Neuron (in vitro differentiated cells): ENCODE measurements around the gene KATNAL1.

Experiments
- H2AFZ ChIP-seq: one replicate; pipeline ENCODE4 v1.6.1; 2013; ENCODE audit warnings: low read depth, mild to moderate bottlenecking, inconsistent platforms, low read length, moderate library complexity
- H3K27me3 ChIP-seq: one replicate; pipeline ENCODE4 v1.6.1; 2013; ENCODE audit warnings: low read length; ENCODE audit not compliant: insufficient read depth
- H3K36me3 ChIP-seq: one replicate; pipeline ENCODE4 v1.6.1; 2013; ENCODE audit warnings: low read length; ENCODE audit not compliant: insufficient read depth
- H3K4me1 ChIP-seq: one replicate; pipeline ENCODE4 v1.6.1; 2013; ENCODE audit warnings: low read length; ENCODE audit not compliant: insufficient read depth
- H3K4me3 ChIP-seq: 2 replicates; pipeline ENCODE4 v1.5.1; 2013; ENCODE audit warnings: mild to moderate bottlenecking, low read length, moderate library complexity
- H3K9me3 ChIP-seq: one replicate; pipeline ENCODE4 v1.6.1; 2013; ENCODE audit warnings: low read length

KATNAL1 gene

DNA sequence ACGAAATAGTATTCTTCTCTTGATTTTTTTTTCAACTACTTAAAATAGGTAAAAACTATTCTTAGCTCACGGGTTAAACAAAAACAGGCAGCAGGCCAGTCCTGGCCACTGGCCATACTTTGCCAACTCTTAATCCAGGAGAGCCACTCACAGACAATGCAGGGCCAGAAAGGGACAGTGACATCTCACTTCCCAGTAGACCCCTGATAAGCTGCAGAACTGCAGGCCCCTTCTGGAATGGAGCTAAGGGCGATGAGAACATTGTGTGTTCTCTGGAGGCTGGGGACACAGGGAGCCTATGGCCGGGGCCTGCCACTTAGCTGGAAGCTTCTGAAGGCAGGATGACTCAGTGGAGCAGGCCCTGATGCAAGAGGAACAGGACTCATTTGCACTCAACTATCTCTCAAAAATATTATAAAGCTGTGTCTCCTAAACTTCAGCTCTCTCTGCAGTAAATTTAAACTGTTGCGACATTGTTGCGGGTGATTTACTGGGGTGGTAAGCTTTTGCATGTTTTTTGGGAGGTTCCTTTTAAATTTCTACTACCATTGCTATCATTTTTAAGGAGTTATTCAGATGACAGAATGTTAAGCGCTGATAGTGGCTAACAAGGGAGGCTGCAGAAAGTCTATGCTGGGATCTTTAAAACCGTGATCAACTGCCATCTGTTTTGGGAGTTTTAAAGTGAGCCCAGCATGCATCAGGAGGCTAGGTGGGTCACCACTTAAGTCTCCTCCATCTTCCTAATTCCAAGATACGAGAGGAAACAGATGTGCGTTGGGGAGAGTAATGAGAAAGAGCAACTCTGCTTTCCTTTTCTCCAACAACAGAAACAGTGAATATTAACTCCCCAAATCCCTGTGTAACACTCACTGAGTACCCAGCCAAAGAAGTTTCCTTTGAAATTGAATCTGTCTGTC lies 33.2 kb upstream of the KATNAL1 start:
- H3K27me3 ChIP-seq, result no peaks in the 10 kb centered on the region
- H3K4me3 ChIP-seq, result no peak overlapping the region
- H3K4me1 ChIP-seq, result peaks cover 15% of the 10 kb centered on the region

DNA sequence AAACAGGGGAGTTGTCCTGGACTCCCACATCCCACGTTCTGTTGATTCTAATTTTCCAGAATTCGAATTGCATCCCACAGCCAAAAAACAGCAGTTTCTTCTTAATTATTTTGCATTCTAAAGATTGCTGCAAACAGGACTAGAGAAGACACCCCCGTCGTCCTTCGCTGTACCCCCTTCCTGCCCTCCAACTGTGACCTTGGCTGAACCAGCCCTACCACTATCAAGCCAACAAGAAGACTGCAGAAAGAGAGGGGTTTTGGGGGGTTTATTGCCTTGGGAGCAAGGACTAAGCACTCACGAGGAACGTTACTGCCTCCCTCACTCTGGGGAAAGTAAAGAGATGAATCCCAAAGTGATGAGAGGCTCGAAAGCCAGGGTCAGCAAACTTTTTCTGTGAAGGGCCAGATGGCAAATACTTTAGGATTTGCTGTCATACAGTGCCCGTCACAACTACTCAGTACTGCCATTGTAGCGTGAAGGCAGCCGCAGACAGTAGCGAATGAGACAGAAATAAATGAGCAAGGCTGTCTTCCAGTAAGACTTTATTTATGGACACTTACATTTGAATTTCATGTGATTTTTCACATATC lies 32.5 kb upstream of the KATNAL1 start:
- Histone ChIP-seq H3K4me3 (no peak overlapping the region), H2AFZ (no peak overlapping the region), H3K27me3 (no peaks in the 10 kb centered on the region), H3K36me3 (no peaks in the 10 kb centered on the region), H3K9me3 (no peaks in the 10 kb centered on the region), H3K4me1 (peaks cover 15% of the 10 kb centered on the region)

More for the DNA sequence above, 33.2 kb upstream of the KATNAL1 start:
- no peak overlapping the region for H2AFZ ChIP-seq
- H3K36me3 ChIP-seq, result no peaks in the 10 kb centered on the region
- H3K9me3 ChIP-seq, result no peaks in the 10 kb centered on the region

DNA sequence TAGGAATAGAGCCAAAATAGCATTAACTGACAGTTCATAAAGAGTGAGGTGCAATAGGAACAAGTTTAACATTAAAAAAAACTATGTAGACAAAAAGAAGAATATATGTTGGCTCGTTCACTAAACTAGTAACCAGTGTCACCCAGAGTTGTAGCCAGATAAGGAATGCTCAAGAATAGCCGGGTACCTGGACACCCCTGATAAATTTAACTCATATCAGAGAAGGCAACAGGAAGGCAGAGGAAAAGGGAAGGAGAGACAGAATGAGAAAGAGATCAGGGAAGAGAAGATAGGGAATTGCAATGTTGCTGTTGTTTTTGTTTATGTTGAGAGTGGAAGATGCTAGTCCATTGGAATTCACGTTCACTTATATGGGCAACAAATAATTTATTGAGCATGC lies 31.6 kb upstream of the KATNAL1 start:
- no peaks in the 10 kb centered on the region for H3K27me3 ChIP-seq
- no peaks in the 10 kb centered on the region for H3K36me3 ChIP-seq
- no peak overlapping the region for H3K4me3 ChIP-seq
- no peaks in the 10 kb centered on the region for H3K9me3 ChIP-seq
- no peak overlapping the region for H2AFZ ChIP-seq
- peaks cover 15% of the 10 kb centered on the region for H3K4me1 ChIP-seq

DNA sequence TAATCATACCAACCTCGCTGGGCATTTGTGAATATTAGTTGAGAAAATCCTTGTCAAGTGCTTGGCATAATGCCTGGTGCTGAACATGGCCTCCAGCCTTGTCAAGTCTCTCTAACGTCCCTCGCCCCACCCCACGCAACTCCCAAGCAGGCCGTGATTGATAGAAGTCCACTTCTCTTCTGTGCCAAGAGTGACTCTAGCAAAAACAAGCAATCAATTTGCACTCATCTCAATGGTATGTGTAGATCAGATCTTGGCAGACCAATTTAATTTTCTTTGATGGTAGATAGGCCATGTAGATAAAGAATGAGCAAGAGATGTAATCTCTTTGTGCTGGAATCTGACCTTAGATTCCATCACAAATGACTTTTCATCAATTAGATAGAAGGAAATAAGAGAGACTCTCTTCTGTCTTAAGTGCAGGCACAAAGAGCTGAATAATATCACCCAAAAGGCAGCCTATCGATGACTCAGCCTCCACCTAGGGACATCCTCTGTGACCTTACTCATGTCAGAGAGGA lies 31.0 kb upstream of the KATNAL1 start:
- peaks cover 15% of the 10 kb centered on the region for H3K4me1 ChIP-seq
- no peaks in the 10 kb centered on the region for H3K36me3 ChIP-seq
- H3K9me3 ChIP-seq, result no peaks in the 10 kb centered on the region
- H2AFZ ChIP-seq, result no peak overlapping the region
- H3K4me3 ChIP-seq, result no peak overlapping the region
- H3K27me3 ChIP-seq, result no peaks in the 10 kb centered on the region

DNA sequence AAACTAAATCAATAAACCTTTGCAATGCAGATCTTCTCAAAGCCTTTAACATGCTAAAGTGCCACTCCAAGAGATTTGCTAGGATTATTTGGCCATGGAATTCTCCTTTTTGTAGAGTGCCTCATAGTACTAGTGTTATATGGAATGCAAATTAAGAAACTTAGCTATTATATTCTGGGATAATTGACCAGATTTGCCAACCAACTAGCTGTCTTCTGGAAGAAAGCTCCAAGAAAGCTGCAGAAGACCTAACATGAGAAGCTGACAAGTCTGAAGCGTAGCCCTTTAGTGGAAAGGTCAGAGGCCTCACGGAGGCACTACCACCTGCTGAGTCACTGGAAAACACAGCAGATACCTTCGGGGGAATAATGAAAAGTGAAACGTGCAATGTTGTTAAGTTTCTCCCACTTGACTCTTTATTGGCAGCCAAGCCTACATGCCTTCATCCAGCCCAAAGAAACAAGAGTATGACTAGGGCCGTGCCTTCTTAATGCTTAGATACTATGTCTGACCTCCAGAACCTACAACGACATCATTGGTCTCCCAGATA lies 29.8 kb upstream of the KATNAL1 start:
- Histone ChIP-seq H3K36me3 (no peaks in the 10 kb centered on the region), H3K9me3 (no peaks in the 10 kb centered on the region), H3K4me1 (peaks cover 15% of the 10 kb centered on the region), H3K27me3 (no peaks in the 10 kb centered on the region), H3K4me3 (no peak overlapping the region), H2AFZ (no peak overlapping the region)

DNA sequence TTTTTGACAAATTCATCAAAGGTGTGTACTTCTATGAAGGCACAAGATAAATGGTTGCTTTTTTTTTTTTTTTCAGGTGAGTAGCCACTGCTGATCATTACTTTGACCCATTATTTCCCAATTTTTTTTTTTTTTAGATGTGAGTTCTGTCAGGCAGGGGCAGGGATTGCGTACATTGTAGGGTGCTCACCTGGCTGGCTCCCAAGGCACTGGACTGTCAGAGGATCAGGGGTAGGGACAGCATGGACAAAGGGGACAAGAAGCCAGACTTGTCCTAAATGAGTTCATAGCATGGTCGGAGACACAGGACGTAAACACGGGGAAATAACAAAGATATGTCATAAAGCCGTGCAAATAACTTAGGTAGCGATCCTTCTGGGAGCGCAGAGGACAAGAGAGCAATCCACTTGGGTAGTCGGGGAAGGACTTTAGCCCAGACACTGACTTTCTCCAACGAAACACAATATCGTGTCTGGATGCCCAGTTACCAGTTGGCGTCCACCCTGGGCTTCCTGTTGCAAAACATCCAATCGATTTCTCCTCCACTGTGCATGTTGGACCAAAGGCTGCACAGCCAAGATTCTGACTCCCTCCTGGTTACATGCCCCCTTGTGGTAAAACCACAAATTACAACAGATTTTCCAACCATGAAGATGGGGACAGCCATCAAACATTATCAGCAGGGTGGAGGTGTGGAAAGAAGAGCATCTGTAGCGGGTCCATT lies 27.5 kb upstream of the KATNAL1 start:
- H3K27me3 ChIP-seq, result no peaks in the 10 kb centered on the region
- peaks cover 13% of the 10 kb centered on the region for H3K4me1 ChIP-seq
- H3K4me3 ChIP-seq, result no peak overlapping the region
- H3K36me3 ChIP-seq, result no peaks in the 10 kb centered on the region
- H2AFZ ChIP-seq, result no peak overlapping the region
- H3K9me3 ChIP-seq, result no peaks in the 10 kb centered on the region

DNA sequence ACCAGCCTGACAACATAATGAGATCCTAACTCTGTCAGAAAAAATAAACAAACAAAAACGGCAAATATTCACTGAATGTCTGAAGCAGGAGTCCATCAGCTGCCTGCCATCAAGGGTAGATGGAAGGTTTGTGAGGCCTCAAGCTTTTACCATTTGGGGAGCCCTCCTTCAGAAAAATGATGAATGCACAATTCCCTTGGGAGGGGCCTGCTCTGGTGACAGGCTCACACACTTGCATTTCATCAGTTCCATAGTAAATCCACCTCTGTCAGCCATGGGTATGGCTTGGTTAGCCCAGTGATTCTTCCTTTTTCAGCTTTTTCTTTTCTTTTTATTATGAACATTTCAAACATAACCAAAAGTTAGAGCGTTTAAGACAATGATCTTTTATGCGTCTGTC lies 26.3 kb upstream of the KATNAL1 start:
- Histone ChIP-seq H3K4me3 (no peak overlapping the region), H2AFZ (no peak overlapping the region), H3K4me1 (peaks cover 11% of the 10 kb centered on the region), H3K36me3 (no peaks in the 10 kb centered on the region), H3K9me3 (no peaks in the 10 kb centered on the region), H3K27me3 (no peaks in the 10 kb centered on the region)

DNA sequence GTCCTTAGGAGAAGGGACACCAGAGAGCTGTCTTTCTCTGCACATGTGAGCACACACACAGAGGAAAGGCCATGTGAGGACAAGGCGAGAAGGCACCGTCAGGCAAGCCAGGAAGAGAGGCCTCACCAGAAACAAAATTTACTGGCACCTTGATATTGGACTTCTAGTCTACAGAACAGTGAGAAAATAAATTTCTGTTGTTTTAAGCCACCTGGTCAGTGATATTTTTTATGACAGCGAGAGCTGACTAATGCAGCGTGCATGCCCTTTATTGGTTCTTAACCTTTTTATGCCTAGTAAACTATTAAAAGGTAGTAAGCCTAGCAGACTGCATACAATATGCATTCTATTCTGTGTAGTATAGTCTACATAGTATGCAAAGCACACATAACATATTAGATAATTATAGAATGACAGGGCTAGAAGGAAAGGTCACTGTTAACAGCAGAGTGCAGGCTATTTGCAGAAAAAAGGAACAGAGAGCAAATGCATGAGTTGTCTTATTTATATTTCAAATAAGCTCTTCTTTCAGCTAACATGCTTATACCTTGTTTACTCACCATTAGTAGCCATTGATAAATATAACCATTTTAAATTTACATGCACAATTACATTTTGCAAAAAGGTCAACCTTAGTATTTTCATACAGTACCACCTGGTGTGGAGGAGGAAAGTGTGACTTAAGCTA lies 25.2 kb upstream of the KATNAL1 start:
- peaks cover 8% of the 10 kb centered on the region for H3K4me1 ChIP-seq
- no peaks in the 10 kb centered on the region for H3K9me3 ChIP-seq
- no peaks in the 10 kb centered on the region for H3K27me3 ChIP-seq
- H3K4me3 ChIP-seq, result no peak overlapping the region
- no peaks in the 10 kb centered on the region for H3K36me3 ChIP-seq
- no peak overlapping the region for H2AFZ ChIP-seq

DNA sequence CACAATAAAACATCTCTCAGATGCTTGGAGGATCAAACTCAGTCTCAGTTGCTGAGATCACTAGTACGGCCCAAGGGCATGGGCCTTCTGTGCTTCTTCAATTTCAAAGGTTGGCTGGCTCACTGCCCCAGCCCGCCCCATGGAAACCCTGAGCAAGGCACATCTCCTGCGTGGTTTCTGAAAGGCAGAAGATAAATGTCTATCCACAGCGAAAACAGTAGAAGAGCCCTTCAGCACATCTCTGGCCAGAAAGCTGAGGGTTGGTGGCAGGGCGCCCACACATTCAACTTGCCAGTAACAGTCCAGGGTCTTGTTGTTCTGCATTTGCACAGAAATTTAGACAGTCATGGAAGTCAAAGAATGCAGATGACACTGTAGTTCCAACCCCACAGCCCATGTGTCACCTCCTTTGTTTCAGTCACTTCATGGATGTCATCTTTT lies 24.0 kb upstream of the KATNAL1 start:
- Histone ChIP-seq H3K4me1 (no peaks in the 10 kb centered on the region), H2AFZ (no peak overlapping the region), H3K36me3 (no peaks in the 10 kb centered on the region), H3K9me3 (no peaks in the 10 kb centered on the region), H3K27me3 (no peaks in the 10 kb centered on the region), H3K4me3 (no peak overlapping the region)

DNA sequence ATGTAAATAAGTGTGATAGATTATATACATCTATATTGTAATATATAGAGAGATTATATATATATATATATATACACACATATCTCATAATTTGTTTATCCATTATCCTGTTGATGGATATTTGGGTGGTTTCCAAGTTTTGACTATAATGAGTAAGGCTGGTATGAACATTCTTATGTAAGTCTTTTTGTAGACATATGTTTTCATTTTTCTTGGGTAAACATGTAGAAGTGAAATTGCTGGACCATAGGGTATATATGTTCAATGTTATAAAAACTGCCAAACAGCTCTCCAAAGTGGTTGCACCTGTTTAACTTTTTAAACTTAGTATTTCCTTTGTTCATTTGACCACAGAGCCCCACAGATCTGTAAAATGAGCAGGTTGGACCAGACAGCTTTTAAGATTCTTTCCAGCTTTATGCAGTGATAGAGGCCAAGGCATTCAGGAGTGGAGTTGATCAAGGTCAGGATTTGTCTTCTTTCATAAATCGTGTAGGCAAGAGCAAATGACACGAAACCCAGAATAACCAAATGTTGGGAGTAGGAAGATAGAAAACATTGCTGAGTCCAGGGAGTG lies 21.7 kb upstream of the KATNAL1 start:
- no peaks in the 10 kb centered on the region for H3K4me1 ChIP-seq

DNA sequence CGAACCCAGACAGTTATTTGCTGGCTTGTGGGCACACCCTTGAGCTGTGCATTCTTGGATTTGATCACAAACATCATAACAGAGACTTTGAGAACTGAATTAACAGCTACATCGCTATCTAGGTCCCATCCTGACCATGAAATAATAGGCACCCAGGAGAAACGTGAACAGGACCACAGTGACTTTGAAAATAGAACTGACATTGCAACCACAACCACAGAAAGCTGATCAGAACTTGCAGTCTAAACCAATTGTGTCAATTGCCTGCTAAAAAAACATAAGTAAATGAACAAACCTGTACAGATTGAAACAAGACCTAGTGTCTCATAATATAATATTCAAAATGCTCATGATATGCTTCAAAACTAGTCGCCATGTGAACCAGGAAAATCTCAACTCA lies 18.3 kb upstream of the KATNAL1 start:
- H3K9me3 ChIP-seq, result no peaks in the 10 kb centered on the region
- H3K4me1 ChIP-seq, result no peaks in the 10 kb centered on the region
- H3K36me3 ChIP-seq, result no peaks in the 10 kb centered on the region
- H2AFZ ChIP-seq, result no peak overlapping the region
- H3K4me3 ChIP-seq, result no peak overlapping the region
- H3K27me3 ChIP-seq, result no peaks in the 10 kb centered on the region

More for the DNA sequence above, 21.7 kb upstream of the KATNAL1 start:
- H3K36me3 ChIP-seq, result no peaks in the 10 kb centered on the region
- no peaks in the 10 kb centered on the region for H3K27me3 ChIP-seq
- no peak overlapping the region for H2AFZ ChIP-seq
- H3K4me3 ChIP-seq, result no peak overlapping the region
- no peaks in the 10 kb centered on the region for H3K9me3 ChIP-seq

DNA sequence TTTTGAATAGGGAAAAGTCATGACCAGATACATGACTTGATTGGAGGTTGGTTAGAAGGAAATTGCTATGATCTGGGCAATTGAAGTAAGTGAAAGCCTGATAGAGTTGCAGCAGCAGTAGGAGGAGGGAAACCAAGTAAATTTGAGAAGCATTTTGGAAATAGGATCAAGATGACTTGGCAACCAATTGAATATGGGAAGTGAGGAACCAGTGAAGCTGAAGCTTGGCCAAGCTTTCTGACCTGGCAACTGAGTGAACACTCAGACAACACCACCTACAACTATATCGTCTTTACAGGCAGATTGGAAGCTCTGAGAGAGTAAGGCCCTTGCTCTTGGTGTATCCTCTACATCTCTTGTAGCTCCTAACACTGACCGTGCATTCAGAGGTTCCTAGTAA lies 16.2 kb upstream of the KATNAL1 start:
- Histone ChIP-seq H3K4me1 (no peaks in the 10 kb centered on the region), H3K36me3 (no peaks in the 10 kb centered on the region), H3K4me3 (no peak overlapping the region), H3K9me3 (no peaks in the 10 kb centered on the region), H3K27me3 (no peaks in the 10 kb centered on the region), H2AFZ (no peak overlapping the region)
